Measurements from ENCODE around the gene CAPZA1. TPM values are rescaled to one million over a fixed set of nuclear protein-coding genes. Genes with fewer than 3 reads are reported as not detected.

Gene CAPZA1
- total RNA-seq, 4 donors from 2014 or later, result 27.1 to 58.1 (median 35.2) TPM

DNA sequence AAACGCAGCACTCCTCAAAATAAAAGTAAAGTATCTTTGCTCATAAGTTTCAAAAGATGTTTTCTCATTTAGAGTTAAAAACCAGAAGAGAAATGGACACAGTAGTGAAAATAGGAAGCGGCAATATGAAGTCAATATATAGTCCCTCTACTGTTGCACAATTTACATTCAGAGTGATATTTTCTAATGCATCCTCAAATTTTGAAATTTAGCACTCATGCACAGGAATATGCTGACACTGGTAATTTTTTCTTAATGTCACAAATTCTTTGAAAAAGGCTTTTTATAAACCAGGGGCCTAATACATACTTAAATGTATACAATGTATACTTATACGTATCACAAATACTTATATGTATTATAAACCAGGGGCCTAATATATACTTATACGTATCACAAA lies 20.2 kb upstream of the CAPZA1 start:
- ATAC-seq (no peak), DNase-seq (no peak)
- Histone ChIP-seq H3K9me3 (no peaks in the 10 kb centered on the region), H3K27me3 (no peaks in the 10 kb centered on the region), H3K36me3 (peaks cover 0 to 63% of the 10 kb centered on the region in 2 donors), H3K27ac (no peak overlapping the region), H3K4me1 (no peaks in the 10 kb centered on the region), H3K4me3 (no peak overlapping the region)
- in situ Hi-C loops (cut with MboI; ENCODE audit: low sequenced_read_pairs in 4 of 4) (no loop called here), intact Hi-C loops (cut with DNase I; ENCODE audit: low total_unique reads) (no loop called here)
- no peak for TF ChIP-seq CTCF (IDR thresholded peaks at IDR 0.05 in 4 of 5, conservative IDR thresholded peaks at IDR 0.05 in 1 of 5)
- TF ChIP-seq POLR2A (IDR thresholded peaks at IDR 0.05), result no peak

- Histone ChIP-seq H3K36me3 (peaks cover 0 to 70% of the 10 kb centered on the region in 2 donors), H3K4me3 (no peak overlapping the region), H3K27ac (no peak overlapping the region), H3K27me3 (no peaks in the 10 kb centered on the region), H3K9me3 (no peaks in the 10 kb centered on the region), H3K4me1 (no peaks in the 10 kb centered on the region)
- DNase-seq (no peak), ATAC-seq (no peak)
- in situ Hi-C loops (cut with MboI; ENCODE audit: low sequenced_read_pairs in 4 of 4), result loop anchor here in 1 of 4 donors (25.0 kb wide), 1 partner anchor 1309 kb away; the partner anchor contains the start of genes AP4B1 and DCLRE1B
- no peak for TF ChIP-seq POLR2A (IDR thresholded peaks at IDR 0.05)
- TF ChIP-seq CTCF (IDR thresholded peaks at IDR 0.05 in 4 of 5, conservative IDR thresholded peaks at IDR 0.05 in 1 of 5), result no peak
- intact Hi-C loops (cut with DNase I; ENCODE audit: low total_unique reads), result no loop called here
Measured at GRCh38 chr1:112603012-112603411, 16.6 kb upstream of the CAPZA1 start.

DNA sequence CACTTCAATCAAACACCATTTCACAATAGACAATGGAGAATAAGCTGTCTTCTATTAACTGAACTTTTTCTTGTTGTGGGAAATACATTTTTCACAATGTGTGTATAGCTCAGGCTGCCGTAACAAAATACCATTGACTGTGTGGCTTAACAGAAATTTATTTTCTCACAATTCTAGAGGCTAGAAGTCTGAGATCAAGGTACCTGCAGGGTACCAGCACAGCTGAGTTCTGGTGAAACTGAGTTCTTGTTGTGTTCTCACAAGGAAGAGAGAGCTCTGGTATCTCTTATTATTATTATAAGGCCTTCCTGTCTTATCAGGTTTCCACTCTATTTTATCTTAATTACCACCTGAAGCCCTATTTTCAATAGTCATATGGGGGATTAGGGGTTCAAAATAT lies 16.1 kb upstream of the CAPZA1 start:
- H3K36me3 ChIP-seq, result peaks cover 0 to 75% of the 10 kb centered on the region in 2 donors
- in situ Hi-C loops (cut with MboI; ENCODE audit: low sequenced_read_pairs in 4 of 4) (loop anchor here in 1 of 4 donors (25.0 kb wide), 1 partner anchor 1309 kb away; the partner anchor contains the start of genes AP4B1 and DCLRE1B), intact Hi-C loops (cut with DNase I; ENCODE audit: low total_unique reads) (no loop called here)
- no peak for ATAC-seq
- H3K9me3 ChIP-seq, result no peaks in the 10 kb centered on the region
- TF ChIP-seq CTCF (IDR thresholded peaks at IDR 0.05 in 4 of 5, conservative IDR thresholded peaks at IDR 0.05 in 1 of 5) (no peak), POLR2A (IDR thresholded peaks at IDR 0.05) (no peak)
- no peak for DNase-seq
- no peaks in the 10 kb centered on the region for H3K4me1 ChIP-seq
- H3K4me3 ChIP-seq, result no peak overlapping the region
- H3K27me3 ChIP-seq, result no peaks in the 10 kb centered on the region
- H3K27ac ChIP-seq, result no peak overlapping the region

DNA sequence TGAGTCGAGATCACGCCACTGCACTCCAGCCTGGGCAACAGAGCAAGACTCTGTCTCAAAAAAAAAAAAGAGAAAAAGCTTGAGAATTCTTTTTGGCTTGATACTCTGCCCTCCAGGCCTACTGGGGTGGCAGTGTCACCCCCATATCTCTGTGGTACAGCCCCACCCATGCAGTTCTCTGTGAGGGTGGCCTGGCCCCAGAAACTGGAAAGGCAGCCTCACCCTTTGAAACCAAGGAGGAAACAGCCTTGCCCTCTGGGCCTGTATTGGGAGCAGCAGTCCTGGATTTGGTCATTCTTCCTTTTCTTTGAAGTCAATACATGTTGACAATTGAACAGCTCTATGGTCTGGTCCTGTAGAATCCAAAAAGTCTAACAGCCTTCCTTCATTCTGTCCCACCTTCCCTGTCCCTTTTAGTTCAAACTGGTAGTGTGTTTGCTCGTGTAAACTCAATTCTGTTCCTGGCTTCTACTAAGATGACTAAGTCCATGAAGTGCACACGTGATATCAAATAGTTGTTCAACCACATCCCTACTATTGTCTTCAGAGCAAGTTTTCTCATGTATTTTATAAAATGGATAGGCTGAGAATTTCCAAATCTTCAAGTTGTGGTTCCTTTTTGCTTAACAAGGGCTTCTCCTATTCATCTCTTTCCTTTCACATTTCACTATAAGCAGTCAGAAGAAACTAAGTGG lies 13.9 kb upstream of the CAPZA1 start:
- in situ Hi-C loops (cut with MboI; ENCODE audit: low sequenced_read_pairs in 4 of 4), result loop anchor here in 1 of 4 donors (25.0 kb wide), 1 partner anchor 1307 kb away; the partner anchor contains the start of genes AP4B1 and DCLRE1B
- Histone ChIP-seq H3K4me3 (no peak overlapping the region), H3K27ac (no peak overlapping the region), H3K36me3 (peaks cover 0 to 82% of the 10 kb centered on the region in 2 donors), H3K27me3 (no peaks in the 10 kb centered on the region), H3K9me3 (no peaks in the 10 kb centered on the region), H3K4me1 (no peaks in the 10 kb centered on the region)
- intact Hi-C loops (cut with DNase I; ENCODE audit: low total_unique reads), result no loop called here
- TF ChIP-seq POLR2A (IDR thresholded peaks at IDR 0.05) (no peak), CTCF (IDR thresholded peaks at IDR 0.05 in 4 of 5, conservative IDR thresholded peaks at IDR 0.05 in 1 of 5) (no peak)
- DNase-seq (no peak), ATAC-seq (no peak)

Measured in gastrocnemius medialis (tissue), 4 donors.